Neural progenitor cell (in vitro differentiated cells): ENCODE data around the gene INTU. TPM values are rescaled to one million over a fixed set of nuclear protein-coding genes. Genes with fewer than 3 reads are reported as not detected.

Source experiments
- DNase-seq: peaks from one replicate; pipeline ENCODE4 v3.0.0-alpha.2; 2016; ENCODE audit warnings: low spot score
- H2AFZ ChIP-seq: fragments of 200-600 bp; sonication (generic); replicated peaks from 2 replicates; pipeline ENCODE4 v1.6.1; 2016; ENCODE audit warnings: antibody characterized with exemption
- H3F3A ChIP-seq: fragments of 200-600 bp; sonication (generic); 2 replicates; pipeline ENCODE4 v1.6.1; 2016; ENCODE audit warnings: antibody characterized with exemption, low read depth
- H3K27ac ChIP-seq: fragments of 200-600 bp; sonication (generic); 2 replicates; pipeline ENCODE4 v1.5.1; 2016; ENCODE audit warnings: mild to moderate bottlenecking
- H3K27me3 ChIP-seq: fragments of 200-600 bp; sonication (generic); 2 replicates; pipeline ENCODE4 v1.6.1; 2016; ENCODE audit warnings: mild to moderate bottlenecking, moderate library complexity
- H3K36me3 ChIP-seq: fragments of 200-600 bp; sonication (generic); 2 replicates; pipeline ENCODE4 v1.5.1; 2016
- H3K4me1 ChIP-seq: fragments of 200-600 bp; sonication (generic); 2 replicates; pipeline ENCODE4 v1.6.1; 2016; ENCODE audit warnings: mixed run types
- H3K4me2 ChIP-seq: fragments of 200-600 bp; sonication (generic); 2 replicates; pipeline ENCODE4 v1.6.1; 2016
- H3K4me3 ChIP-seq: fragments of 200-600 bp; sonication (generic); 2 replicates; pipeline ENCODE4 v1.5.1; 2016
- H3K79me2 ChIP-seq: fragments of 200-600 bp; sonication (generic); 2 replicates; pipeline ENCODE4 v1.6.1; 2016; ENCODE audit warnings: low read depth
- H3K9ac ChIP-seq: fragments of 200-600 bp; sonication (generic); 2 replicates; pipeline ENCODE4 v1.6.1; 2016
- H3K9me3 ChIP-seq: fragments of 200-600 bp; sonication (generic); 2 replicates; pipeline ENCODE4 v1.5.1; 2016; ENCODE audit warnings: low read depth
- H4K20me1 ChIP-seq: fragments of 200-600 bp; sonication (generic); 2 replicates; pipeline ENCODE4 v1.6.1; 2016; ENCODE audit warnings: low read depth
- H3K27ac Mint-ChIP-seq: 3 replicates; pipeline ENCODE4 v1.8.0; 2021; ENCODE audit warnings: mixed read lengths
- H3K27me3 Mint-ChIP-seq: 2 replicates; pipeline ENCODE4 v1.8.0; 2022; ENCODE audit warnings: low read depth, mild to moderate bottlenecking, inconsistent platforms, moderate library complexity, mixed read lengths; ENCODE audit not compliant: insufficient read depth
- H3K36me3 Mint-ChIP-seq: 3 replicates; pipeline ENCODE4 v1.8.0; 2021; ENCODE audit warnings: mixed read lengths
- H3K4me1 Mint-ChIP-seq: 3 replicates; pipeline ENCODE4 v1.8.0; 2021; ENCODE audit warnings: mixed read lengths
- H3K4me3 Mint-ChIP-seq: 3 replicates; pipeline ENCODE4 v1.8.0; 2021; ENCODE audit warnings: mild to moderate bottlenecking, moderate library complexity, mixed read lengths
- H3K9me3 Mint-ChIP-seq: 3 replicates; pipeline ENCODE4 v1.8.0; 2020; ENCODE audit warnings: mixed read lengths
- EZH2 ChIP-seq: fragments of 200-600 bp; sonication (generic); IDR thresholded peaks from 2 replicates; pipeline ENCODE4 v1.6.1; 2017; ENCODE audit warnings: antibody characterized with exemption, mild to moderate bottlenecking, moderate library complexity
- EZH2phosphoT487 ChIP-seq: fragments of 200-600 bp; sonication (generic); IDR thresholded peaks from 2 replicates; pipeline ENCODE4 v1.6.1; 2017; ENCODE audit warnings: antibody characterized with exemption
- total RNA-seq: library from RNA; depleted of rRNA; stranded (reverse); fragments of >200 nt; gene quantifications from 2 replicates; pipeline ENCODE4 v1.2.3, GENCODE V29; 2015; ENCODE audit warnings: low replicate concordance
- TF ChIP-seq, protein P1 (sequence below): fragments of 200-600 bp; sonication (generic); IDR thresholded peaks from 2 replicates; pipeline ENCODE4 v1.5.1; 2017; ENCODE audit warnings: antibody characterized with exemption, mild to moderate bottlenecking

Gene INTU
- total RNA-seq, 1 donor from 2014 or later: 31.2 TPM

DNA sequence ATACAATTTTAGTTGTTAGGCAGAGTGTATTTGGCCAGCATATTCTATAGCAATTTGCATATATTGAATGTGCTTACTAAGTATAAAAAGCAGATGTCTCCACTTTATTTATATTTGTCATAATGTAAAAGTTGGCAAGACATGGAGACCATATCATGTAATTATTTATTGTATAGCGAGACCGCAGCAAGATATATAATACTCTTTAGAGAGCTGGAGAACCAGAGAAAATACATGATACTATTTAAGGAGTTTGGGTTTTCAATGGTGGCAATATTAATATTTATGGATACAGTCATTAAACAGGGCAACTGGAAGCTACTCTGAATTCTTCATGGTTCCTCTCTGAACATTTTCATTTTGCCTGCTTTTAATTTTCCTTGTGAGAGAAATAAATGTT, 35.0 kb downstream of the INTU start:
- Mint-ChIP-seq H3K36me3 (peaks cover 43% of the 10 kb centered on the region), H3K27me3 (no peaks in the 10 kb centered on the region), H3K4me3 (peak overlapping the region; percentile 36), H3K9me3 (peaks cover 5% of the 10 kb centered on the region), H3K4me1 (peaks cover 32% of the 10 kb centered on the region), H3K27ac (peak overlapping the region; percentile 91)
- no peaks in the 10 kb centered on the region for H3K79me2 ChIP-seq
- DNase-seq: no peak
- no peaks in the 10 kb centered on the region for H3K27me3 ChIP-seq
- H3F3A ChIP-seq: peaks cover 6% of the 10 kb centered on the region
- no peak overlapping the region for H3K9ac ChIP-seq
- no peak overlapping the region for H3K27ac ChIP-seq
- H2AFZ ChIP-seq: no peak overlapping the region
- H3K4me2 ChIP-seq: no peak overlapping the region
- H3K4me1 ChIP-seq: peaks cover 13% of the 10 kb centered on the region
- H3K36me3 ChIP-seq: no peaks in the 10 kb centered on the region
- no peak overlapping the region for H3K4me3 ChIP-seq
- H4K20me1 ChIP-seq: no peaks in the 10 kb centered on the region
- no peaks in the 10 kb centered on the region for H3K9me3 ChIP-seq
- TF ChIP-seq EZH2: no peak
- TF ChIP-seq, protein P1, sequence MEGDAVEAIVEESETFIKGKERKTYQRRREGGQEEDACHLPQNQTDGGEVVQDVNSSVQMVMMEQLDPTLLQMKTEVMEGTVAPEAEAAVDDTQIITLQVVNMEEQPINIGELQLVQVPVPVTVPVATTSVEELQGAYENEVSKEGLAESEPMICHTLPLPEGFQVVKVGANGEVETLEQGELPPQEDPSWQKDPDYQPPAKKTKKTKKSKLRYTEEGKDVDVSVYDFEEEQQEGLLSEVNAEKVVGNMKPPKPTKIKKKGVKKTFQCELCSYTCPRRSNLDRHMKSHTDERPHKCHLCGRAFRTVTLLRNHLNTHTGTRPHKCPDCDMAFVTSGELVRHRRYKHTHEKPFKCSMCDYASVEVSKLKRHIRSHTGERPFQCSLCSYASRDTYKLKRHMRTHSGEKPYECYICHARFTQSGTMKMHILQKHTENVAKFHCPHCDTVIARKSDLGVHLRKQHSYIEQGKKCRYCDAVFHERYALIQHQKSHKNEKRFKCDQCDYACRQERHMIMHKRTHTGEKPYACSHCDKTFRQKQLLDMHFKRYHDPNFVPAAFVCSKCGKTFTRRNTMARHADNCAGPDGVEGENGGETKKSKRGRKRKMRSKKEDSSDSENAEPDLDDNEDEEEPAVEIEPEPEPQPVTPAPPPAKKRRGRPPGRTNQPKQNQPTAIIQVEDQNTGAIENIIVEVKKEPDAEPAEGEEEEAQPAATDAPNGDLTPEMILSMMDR: no peak
- no peak for TF ChIP-seq EZH2phosphoT487

DNA sequence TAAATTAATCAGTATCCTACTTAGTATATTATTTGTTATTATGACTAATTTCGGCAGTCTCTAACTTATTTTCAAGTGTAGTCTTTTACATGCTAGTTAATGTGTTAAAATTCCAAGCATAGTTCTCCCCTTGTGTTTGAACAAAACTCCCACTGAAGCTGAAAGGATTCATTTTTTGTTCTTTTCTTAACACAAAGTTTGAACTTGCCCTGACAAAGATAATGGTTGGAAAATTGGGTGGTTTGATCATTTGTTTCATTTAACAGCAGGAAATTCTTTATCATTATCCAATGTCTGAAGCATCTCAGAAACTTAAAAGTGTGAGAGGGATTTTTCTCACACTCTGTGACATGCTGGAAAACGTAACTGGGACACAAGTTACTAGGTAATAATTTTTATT, 36.0 kb downstream of the INTU start:
- H3F3A ChIP-seq: peaks cover 6% of the 10 kb centered on the region
- H3K27ac Mint-ChIP-seq: peak overlapping the region; percentile 99
- H3K36me3 ChIP-seq: no peaks in the 10 kb centered on the region
- no peaks in the 10 kb centered on the region for H4K20me1 ChIP-seq
- H3K4me3 Mint-ChIP-seq: peak overlapping the region; percentile 20
- H3K4me1 Mint-ChIP-seq: peaks cover 32% of the 10 kb centered on the region
- H3K79me2 ChIP-seq: no peaks in the 10 kb centered on the region
- peaks cover 40% of the 10 kb centered on the region for H3K36me3 Mint-ChIP-seq
- H3K4me1 ChIP-seq: peaks cover 13% of the 10 kb centered on the region
- peaks cover 2% of the 10 kb centered on the region for H3K27me3 Mint-ChIP-seq
- H3K4me3 ChIP-seq: no peak overlapping the region
- H3K9me3 Mint-ChIP-seq: peaks cover 5% of the 10 kb centered on the region
- no peaks in the 10 kb centered on the region for H3K9me3 ChIP-seq
- H2AFZ ChIP-seq: no peak overlapping the region
- DNase-seq: no peak
- peak overlapping the region; percentile 17 for H3K27ac ChIP-seq
- H3K27me3 ChIP-seq: no peaks in the 10 kb centered on the region
- no peak overlapping the region for H3K9ac ChIP-seq
- TF ChIP-seq EZH2phosphoT487 (no peak), EZH2 (no peak)
- TF ChIP-seq, protein P1: no peak
- peak overlapping the region; percentile 29 for H3K4me2 ChIP-seq

DNA sequence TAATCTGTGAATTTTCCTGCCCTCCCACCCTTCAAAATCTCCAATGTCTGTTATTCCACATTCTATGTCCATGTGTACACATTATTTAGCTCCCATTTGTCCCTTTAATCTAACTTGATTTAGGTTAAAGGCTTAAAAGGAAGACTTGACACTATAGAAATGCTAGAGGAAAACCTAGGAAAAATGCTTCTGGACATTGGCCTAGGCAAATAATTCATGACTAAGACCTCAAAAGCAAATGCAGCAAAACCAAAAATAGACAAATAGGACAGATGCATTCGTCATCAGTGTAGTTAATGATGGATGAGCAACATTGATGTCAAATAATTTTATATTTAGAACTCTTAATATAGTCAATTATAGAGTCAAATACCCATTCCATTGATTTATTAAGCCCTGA, 36.9 kb downstream of the INTU start:
- Histone ChIP-seq H3K4me2 (no peak overlapping the region), H3K27me3 (no peaks in the 10 kb centered on the region), H2AFZ (no peak overlapping the region), H3K9me3 (no peaks in the 10 kb centered on the region), H3K27ac (no peak overlapping the region), H4K20me1 (no peaks in the 10 kb centered on the region), H3K4me3 (no peak overlapping the region), H3K79me2 (no peaks in the 10 kb centered on the region), H3K36me3 (no peaks in the 10 kb centered on the region), H3F3A (peaks cover 6% of the 10 kb centered on the region), H3K4me1 (peaks cover 13% of the 10 kb centered on the region), H3K9ac (no peak overlapping the region)
- peaks cover 2% of the 10 kb centered on the region for H3K27me3 Mint-ChIP-seq
- TF ChIP-seq EZH2 (no peak), EZH2phosphoT487 (no peak)
- TF ChIP-seq, protein P1: no peak
- H3K9me3 Mint-ChIP-seq: peaks cover 5% of the 10 kb centered on the region
- DNase-seq: no peak
- H3K4me3 Mint-ChIP-seq: no peak overlapping the region
- peaks cover 46% of the 10 kb centered on the region for H3K36me3 Mint-ChIP-seq
- H3K27ac Mint-ChIP-seq: peak overlapping the region; percentile 97
- H3K4me1 Mint-ChIP-seq: peaks cover 32% of the 10 kb centered on the region
